Body of pancreas (tissue), 4 donors: ENCODE results near the gene USH1G.

Experiments
- POLR2A ChIP-seq, 3 donors: fragments of 450-650 bp; IDR thresholded peaks; one replicate each; pipeline ENCODE4 v1.6.1; 2016; ENCODE audit warnings: antibody characterized with exemption in 3 of 3, mild to moderate bottlenecking in 2 of 3
- TF ChIP-seq, protein P1 (sequence below), 7 experiments: fragments of 450-650 bp in 4 of 7; fragments of 200-600 bp in 3 of 7; sonication (generic) in 3 of 7; IDR thresholded peaks; one replicate each; pipeline ENCODE4 v1.5.1; 2016 to 2019; ENCODE audit warnings: antibody characterized with exemption in 7 of 7

DNA sequence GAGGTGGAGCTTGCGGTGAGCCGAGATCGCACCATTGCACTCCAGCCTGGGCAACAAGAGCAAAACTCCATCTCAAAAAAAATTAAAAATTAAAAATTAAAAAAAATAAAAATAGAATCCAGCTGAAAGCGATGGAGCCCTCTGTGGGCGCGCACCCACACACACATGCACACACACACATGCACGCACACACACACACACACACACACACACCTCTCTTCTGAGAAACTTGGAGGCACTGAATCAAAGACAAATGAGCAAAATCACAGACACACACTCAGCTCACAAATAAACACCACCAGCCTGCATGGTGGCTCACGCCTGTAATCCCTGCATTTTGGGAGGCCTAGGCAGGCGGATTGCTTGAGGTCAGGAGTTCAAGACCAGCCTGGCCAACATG, 20.0 kb downstream of the USH1G start:
- TF ChIP-seq, protein P1, sequence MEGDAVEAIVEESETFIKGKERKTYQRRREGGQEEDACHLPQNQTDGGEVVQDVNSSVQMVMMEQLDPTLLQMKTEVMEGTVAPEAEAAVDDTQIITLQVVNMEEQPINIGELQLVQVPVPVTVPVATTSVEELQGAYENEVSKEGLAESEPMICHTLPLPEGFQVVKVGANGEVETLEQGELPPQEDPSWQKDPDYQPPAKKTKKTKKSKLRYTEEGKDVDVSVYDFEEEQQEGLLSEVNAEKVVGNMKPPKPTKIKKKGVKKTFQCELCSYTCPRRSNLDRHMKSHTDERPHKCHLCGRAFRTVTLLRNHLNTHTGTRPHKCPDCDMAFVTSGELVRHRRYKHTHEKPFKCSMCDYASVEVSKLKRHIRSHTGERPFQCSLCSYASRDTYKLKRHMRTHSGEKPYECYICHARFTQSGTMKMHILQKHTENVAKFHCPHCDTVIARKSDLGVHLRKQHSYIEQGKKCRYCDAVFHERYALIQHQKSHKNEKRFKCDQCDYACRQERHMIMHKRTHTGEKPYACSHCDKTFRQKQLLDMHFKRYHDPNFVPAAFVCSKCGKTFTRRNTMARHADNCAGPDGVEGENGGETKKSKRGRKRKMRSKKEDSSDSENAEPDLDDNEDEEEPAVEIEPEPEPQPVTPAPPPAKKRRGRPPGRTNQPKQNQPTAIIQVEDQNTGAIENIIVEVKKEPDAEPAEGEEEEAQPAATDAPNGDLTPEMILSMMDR (IDR thresholded peaks at IDR 0.05) = no peak
- no peak for TF ChIP-seq POLR2A (IDR thresholded peaks at IDR 0.05)
